Measurements from ENCODE around the gene PRKAA1. TPM values are rescaled to one million over a fixed set of nuclear protein-coding genes. Genes with fewer than 3 reads are reported as not detected.

The PRKAA1 gene
- total and polyA plus RNA-seq, 2 of the 13 experiments (the other 11 are each of a cell fraction or from before 2014, with no cell fraction given): 36.6 to 58.0 TPM

- TF ChIP-seq ATM (IDR thresholded peaks at IDR 0.05; ENCODE audit: borderline replicate concordance): no peak
- TF ChIP-seq CEBPB (IDR thresholded peaks at IDR 0.05; ENCODE audit: borderline replicate concordance, low read depth, low read length): no peak
- peak; percentile 90 for TF ChIP-seq KMT2A (CRISPR knock-in tag; IDR thresholded peaks at IDR 0.05)
- no peak for TF ChIP-seq WIZ (CRISPR knock-in tag; IDR thresholded peaks at IDR 0.05)
- peak; percentile 55 for TF ChIP-seq ZSCAN31 (CRISPR knock-in tag; IDR thresholded peaks at IDR 0.05; ENCODE audit: low read depth)
- no peak for TF ChIP-seq JUND (CRISPR knock-in tag; IDR thresholded peaks at IDR 0.05)
- TF ChIP-seq ZNF253 (CRISPR knock-in tag; IDR thresholded peaks at IDR 0.05; ENCODE audit: borderline replicate concordance): no peak
- peak; percentile 80; the same call in 1 of the 2 replicates for TF ChIP-seq BCL3 (CRISPR knock-in tag; IDR thresholded peaks at IDR 0.05)
- TF ChIP-seq ARID4A (CRISPR knock-in tag; IDR thresholded peaks at IDR 0.05; ENCODE audit: borderline replicate concordance): peak; percentile 84; the same call in 1 of the 2 replicates
- no peak for TF ChIP-seq ZKSCAN1 (IDR thresholded peaks at IDR 0.05; ENCODE audit: low read length)
- peak; percentile 90 for TF ChIP-seq ZMYM4 (CRISPR knock-in tag; IDR thresholded peaks at IDR 0.05)
- TF ChIP-seq TCF7L2 (IDR thresholded peaks at IDR 0.05; ENCODE audit: low read depth, low read length): no peak
- peak; percentile 55; the same call in 1 of the 2 replicates for TF ChIP-seq ZNF619 (CRISPR knock-in tag; IDR thresholded peaks at IDR 0.05)
- TF ChIP-seq ZNF256 (CRISPR knock-in tag; conservative IDR thresholded peaks at IDR 0.05): no peak
- peak; percentile 31; the same call in 1 of the 2 replicates for TF ChIP-seq MEIS1 (CRISPR knock-in tag; IDR thresholded peaks at IDR 0.05; ENCODE audit: borderline replicate concordance)
- no peak; the same call in 1 of the 2 replicates for TF ChIP-seq RARA (CRISPR knock-in tag; IDR thresholded peaks at IDR 0.05)
- 0 out of 2 replicates have a peak, but pooled peaks have one; percentile 12 for TF ChIP-seq SOX5 (CRISPR knock-in tag; IDR thresholded peaks at IDR 0.05; ENCODE audit: borderline replicate concordance)
- TF ChIP-seq SRSF9 (IDR thresholded peaks at IDR 0.05; ENCODE audit: borderline replicate concordance, insufficient read depth, low read depth, low read length, poor library complexity, severe bottlenecking): no peak
- peak; percentile 86; the same call in 1 of the 2 replicates for TF ChIP-seq GMEB1 (CRISPR knock-in tag; IDR thresholded peaks at IDR 0.05; ENCODE audit: borderline replicate concordance)
Measured at GRCh38 chr5:40755407-40756365, 42.5 kb downstream of the PRKAA1 start, which contains the start of gene TTC33 (continued).

Data from HepG2 (cell line).